HL-60 (cell line): Measurements from ENCODE around the gene VTCN1.

ENCODE experiments used
- DNase-seq, 2 experiments: peaks; one replicate each; pipeline ENCODE4 v3.0.0-alpha.2; 2010 to 2020; ENCODE audit warnings: low read depth in 1 of 2, low spot score in 1 of 2
- H3K27ac ChIP-seq: fragments of 250-450 bp; sonication (Bioruptor Pico); replicated peaks from 2 replicates; pipeline ENCODE4 v1.5.1; 2020; ENCODE audit warnings: mild to moderate bottlenecking, moderate library complexity
- H3K27me3 ChIP-seq: fragments of 250-450 bp; sonication (Bioruptor Pico); 2 replicates; pipeline ENCODE4 v1.5.1; 2021; ENCODE audit warnings: mild to moderate bottlenecking, moderate library complexity; ENCODE audit not compliant: insufficient read depth, poor library complexity, severe bottlenecking
- H3K4me3 ChIP-seq: replicated peaks from 2 replicates; pipeline ENCODE4 v1.5.1; 2011; ENCODE audit warnings: mild to moderate bottlenecking, control low read depth, low read length; ENCODE audit not compliant: insufficient read depth
- CTCF ChIP-seq: IDR thresholded peaks from one replicate; pipeline ENCODE4 v1.5.1; 2011; ENCODE audit warnings: low read length, control low read depth, inconsistent platforms; ENCODE audit not compliant: insufficient read depth
- GABPA ChIP-seq: IDR thresholded peaks from 2 replicates; pipeline ENCODE4 v1.6.1; 2012; ENCODE audit warnings: low read depth
- POLR2AphosphoS5 ChIP-seq: IDR thresholded peaks from 2 replicates; pipeline ENCODE4 v1.6.1; 2012; ENCODE audit warnings: low read depth
- REST ChIP-seq: IDR thresholded peaks from 2 replicates; pipeline ENCODE4 v1.6.1; 2012; ENCODE audit warnings: low read depth; ENCODE audit not compliant: insufficient replicate concordance
- SPI1 ChIP-seq: IDR thresholded peaks from 2 replicates; pipeline ENCODE4 v1.6.1; 2012; ENCODE audit warnings: low read depth, mild to moderate bottlenecking, borderline replicate concordance
- microRNA-seq: library from miRNA; unstranded; fragments of <30 nt; microRNA quantifications from one replicate; pipeline ENCODE4, GENCODE V29; 2018

Gene VTCN1

GRCh38 chr1:117094841-117095604, 115.7 kb downstream of the VTCN1 start:
- TF ChIP-seq GABPA (no peak), SPI1 (no peak), CTCF (no peak), REST (no peak), POLR2AphosphoS5 (no peak)
- Histone ChIP-seq H3K4me3 (no peak overlapping the region), H3K27ac (no peak overlapping the region), H3K27me3 (no peaks in the 10 kb centered on the region)
- no peak for DNase-seq

GRCh38 chr1:117093870-117094621, 116.7 kb downstream of the VTCN1 start:
- DNase-seq: peak in 1 of 2 experiments; percentile 15
- Histone ChIP-seq H3K27me3 (no peaks in the 10 kb centered on the region), H3K27ac (no peak overlapping the region), H3K4me3 (no peak overlapping the region)
- TF ChIP-seq SPI1 (peak; percentile 1; the same call in 1 of the 2 replicates), CTCF (no peak), REST (no peak), GABPA (no peak), POLR2AphosphoS5 (no peak)

Small RNA genes lying within 50 kb of the gene (microRNA-seq; reads per million reads assigned to microRNA genes)
- gene MIR942: 326 reads per million, percentile 81 among the genes with 10 or more reads in this experiment
